HCT116 (cell line): ENCODE measurements around the gene MMGT1. TPM values are rescaled to one million over a fixed set of nuclear protein-coding genes. Genes with fewer than 3 reads are reported as not detected.

Experiments
- ATAC-seq: fragments of 200-7000 bp; cut with Tn5 transposase; 2 replicates; pipeline ENCODE4 v1.9.1; 2020; ENCODE audit warnings: mild to moderate bottlenecking, moderate library complexity
- BruUV-seq: library from RNA; stranded (reverse); fragments of 400-500 nt; replicated peaks from 2 replicates; lab custom pipeline; 2021; lab: Mats Ljungman, UMichigan
- CTCF ChIA-PET: fragments of 300-600 bp; sonication (Branson Sonifier 250); formaldehyde crosslinking; loops from one replicate; lab custom pipeline; 2021; ENCODE audit warnings: antibody characterized with exemption; lab: Charles Lee
- POLR2A ChIA-PET: fragments of 300-600, 350-600 bp; sonication (Branson Sonifier 250); formaldehyde crosslinking; loops from one replicate; lab custom pipeline; 2021; ENCODE audit warnings: antibody characterized with exemption; lab: Charles Lee
- RAD21 ChIA-PET, 2 experiments: fragments of 300-600 bp; sonication (Branson Sonifier 250); formaldehyde crosslinking; loops; one replicate each; lab custom pipeline; 2023; ENCODE audit warnings: low total read pairs in 2 of 2; ENCODE audit not compliant: uncharacterized antibody in 2 of 2, unreplicated experiment in 2 of 2, low non-redundant PET in 1 of 2; lab: Charles Lee
- DNase-seq: peaks from one replicate; pipeline ENCODE4 v3.0.0-alpha.2; 2010; ENCODE audit warnings: low read depth, low spot score
- H2AFZ ChIP-seq: fragments of 200-600 bp; shearing (Covaris generic), sonication (generic); 2 replicates; pipeline ENCODE4 v1.6.1; 2017; ENCODE audit warnings: low read depth, mixed run types, mixed read lengths, antibody characterized with exemption, low read length; ENCODE audit not compliant: poor library complexity, severe bottlenecking
- H3K27ac ChIP-seq: 2 replicates; pipeline ENCODE4 v1.5.1; 2012; ENCODE audit warnings: low read depth, low read length
- H3K27me3 ChIP-seq: fragments of 200-600 bp; sonication (generic); 2 replicates; pipeline ENCODE4 v1.6.1; 2016; ENCODE audit warnings: mixed run types, low read length, mixed read lengths; ENCODE audit not compliant: insufficient read depth
- H3K36me3 ChIP-seq, 2 experiments: fragments of 200-500 bp in 1 of 2; fragments of 200-600 bp in 1 of 2; sonication (Bioruptor generic) in 1 of 2; sonication (generic) in 1 of 2; 2 replicates each; pipeline versions ENCODE4 v1.5.1 to v1.6.1; 2014 to 2016; ENCODE audit warnings: low read length in 2 of 2, inconsistent platforms in 1 of 2, mixed read lengths in 1 of 2, mixed run types in 1 of 2; ENCODE audit not compliant: insufficient read depth in 2 of 2, control insufficient read depth in 1 of 2
- H3K4me1 ChIP-seq, 2 experiments: fragments of 200-600 bp in 1 of 2; sonication (generic) in 1 of 2; 2 replicates each; pipeline versions ENCODE4 v1.5.1 to v1.6.1; 2012 to 2017; ENCODE audit warnings: low read length in 2 of 2, inconsistent platforms in 1 of 2, mild to moderate bottlenecking in 1 of 2, mixed read lengths in 1 of 2, mixed run types in 1 of 2, moderate library complexity in 1 of 2; ENCODE audit not compliant: insufficient read depth in 2 of 2, control insufficient read depth in 1 of 2
- H3K4me2 ChIP-seq: fragments of 200-600 bp; sonication (generic); 2 replicates; pipeline ENCODE4 v1.6.1; 2017; ENCODE audit warnings: mixed run types, low read length, mixed read lengths
- H3K4me3 ChIP-seq, 2 experiments: fragments of 200-600 bp in 1 of 2; sonication (generic) in 1 of 2; replicated peaks in 1 of 2; 2 replicates each; pipeline ENCODE4 v1.5.1; 2011 to 2016; ENCODE audit warnings: low read length in 2 of 2, control low read depth in 1 of 2, low read depth in 1 of 2, mild to moderate bottlenecking in 1 of 2, mixed read lengths in 1 of 2, mixed run types in 1 of 2
- H3K79me2 ChIP-seq: fragments of 200-600 bp; sonication (generic); 2 replicates; pipeline ENCODE4 v1.6.1; 2017; ENCODE audit warnings: mild to moderate bottlenecking, mixed run types, low read length, moderate library complexity, mixed read lengths; ENCODE audit not compliant: insufficient read depth
- H3K9ac ChIP-seq: fragments of 200-600 bp; sonication (generic); 2 replicates; pipeline ENCODE4 v1.6.1; 2016; ENCODE audit warnings: low read length, mixed read lengths
- H3K9me2 ChIP-seq: fragments of 200-600 bp; sonication (generic), shearing (Covaris generic); 2 replicates; pipeline ENCODE4 v1.6.1; 2017; ENCODE audit warnings: mixed run types, mild to moderate bottlenecking, moderate library complexity; ENCODE audit not compliant: insufficient read depth
- H3K9me3 ChIP-seq, 2 experiments: fragments of 200-500 bp in 1 of 2; fragments of 200-600 bp in 1 of 2; sonication (Bioruptor generic) in 1 of 2; sonication (generic) in 1 of 2; 2 replicates each; pipeline ENCODE4 v1.6.1; 2014 to 2017; ENCODE audit warnings: low read length in 2 of 2, mixed read lengths in 2 of 2, inconsistent platforms in 1 of 2, low read depth in 1 of 2, mild to moderate bottlenecking in 1 of 2, mixed run types in 1 of 2, moderate library complexity in 1 of 2; ENCODE audit not compliant: control insufficient read depth in 1 of 2, insufficient read depth in 1 of 2
- H4K20me1 ChIP-seq: fragments of 200-600 bp; sonication (generic), shearing (Covaris generic); 2 replicates; pipeline ENCODE4 v1.6.1; 2017; ENCODE audit warnings: mixed run types, mild to moderate bottlenecking, moderate library complexity; ENCODE audit not compliant: insufficient read depth
- ATF3 ChIP-seq: IDR thresholded peaks from 2 replicates; pipeline ENCODE4 v1.6.1; 2012
- CBX3 ChIP-seq: IDR thresholded peaks from 2 replicates; pipeline ENCODE4 v1.6.1; 2012; ENCODE audit warnings: low read depth
- CEBPB ChIP-seq: IDR thresholded peaks from 2 replicates; pipeline ENCODE4 v1.6.1; 2012; ENCODE audit warnings: low read depth
- EGR1 ChIP-seq: IDR thresholded peaks from 2 replicates; pipeline ENCODE4 v1.6.1; 2012; ENCODE audit warnings: low read depth
- ELF1 ChIP-seq: IDR thresholded peaks from 2 replicates; pipeline ENCODE4 v1.6.1; 2012; ENCODE audit warnings: low read depth, borderline replicate concordance
- EZH2 ChIP-seq: fragments of 200-600 bp; sonication (generic); IDR thresholded peaks from 2 replicates; pipeline ENCODE4 v1.6.1; 2017; ENCODE audit warnings: antibody characterized with exemption, mixed run types
- EZH2phosphoT487 ChIP-seq: fragments of 200-600 bp; IDR thresholded peaks from 2 replicates; pipeline ENCODE4 v1.6.1; 2018; ENCODE audit warnings: antibody characterized with exemption, borderline replicate concordance
- FOSL1 ChIP-seq: IDR thresholded peaks from 2 replicates; pipeline ENCODE4 v1.6.1; 2012; ENCODE audit warnings: low read depth
- JUND ChIP-seq: IDR thresholded peaks from 2 replicates; pipeline ENCODE4 v1.6.1; 2012
- POLR2A ChIP-seq: IDR thresholded peaks from 2 replicates; pipeline ENCODE4 v1.7.0; 2011; ENCODE audit warnings: borderline replicate concordance; ENCODE audit not compliant: insufficient read depth, insufficient read length; ENCODE audit errors: extremely low read depth
- POLR2AphosphoS5 ChIP-seq: IDR thresholded peaks from 2 replicates; pipeline ENCODE4 v1.6.1; 2011; ENCODE audit warnings: mild to moderate bottlenecking, low read depth, low read length, moderate library complexity
- RAD21 ChIP-seq: IDR thresholded peaks from 2 replicates; pipeline ENCODE4 v1.6.1; 2012; ENCODE audit warnings: low read depth, mild to moderate bottlenecking
- REST ChIP-seq: IDR thresholded peaks from 2 replicates; pipeline ENCODE4 v1.6.1; 2012; ENCODE audit warnings: low read depth
- SIN3A ChIP-seq: IDR thresholded peaks from 2 replicates; pipeline ENCODE4 v1.6.1; 2012; ENCODE audit warnings: low read depth
- SP1 ChIP-seq: IDR thresholded peaks from 2 replicates; pipeline ENCODE4 v1.6.1; 2012; ENCODE audit warnings: low read depth
- SRF ChIP-seq: IDR thresholded peaks from 2 replicates; pipeline ENCODE4 v1.6.1; 2012; ENCODE audit warnings: low read depth
- TCF7L2 ChIP-seq: IDR thresholded peaks from 2 replicates; pipeline ENCODE4 v1.7.0; 2011; ENCODE audit warnings: borderline replicate concordance, inconsistent platforms; ENCODE audit not compliant: insufficient read depth, insufficient read length; ENCODE audit errors: extremely low read depth
- YY1 ChIP-seq: IDR thresholded peaks from 2 replicates; pipeline ENCODE4 v1.6.1; 2011; ENCODE audit warnings: low read length, low read depth, moderate library complexity, mild to moderate bottlenecking; ENCODE audit not compliant: insufficient replicate concordance; ENCODE audit errors: extremely low read depth
- ZBTB33 ChIP-seq: IDR thresholded peaks from 2 replicates; pipeline ENCODE4 v1.6.1; 2011; ENCODE audit warnings: mild to moderate bottlenecking, low read length, moderate library complexity; ENCODE audit not compliant: insufficient replicate concordance; ENCODE audit errors: extremely low read depth
- ZNF274 ChIP-seq: fragments of 200-500 bp; sonication (Bioruptor generic); IDR thresholded peaks from 2 replicates; pipeline ENCODE4 v1.6.1; 2014; ENCODE audit warnings: mild to moderate bottlenecking, low read depth, low read length, inconsistent platforms
- intact Hi-C: fragments of 100-400 bp; cut with micrococcal nuclease; formaldehyde crosslinking; loops from 2 replicates; pipeline ENCODE4 v1.10.0; 2022
- total RNA-seq: library from RNA; stranded (reverse); gene quantifications from one replicate; pipeline ENCODE4 v1.2.1, GENCODE V29; 2021; ENCODE audit not compliant: unreplicated experiment

Gene MMGT1
- total RNA-seq, 1 experiment from 2014 or later, result 23.2 TPM

GRCh38 chrX:135974279-135974856, 580 bp upstream of the MMGT1 start:
- no peak overlapping the region for H2AFZ ChIP-seq

More at GRCh38 chrX:135974279-135974856, 580 bp upstream of the MMGT1 start:
- no peak for TF ChIP-seq SRF
- no peak for TF ChIP-seq EZH2phosphoT487
- no peak for TF ChIP-seq ZBTB33
- no peak for TF ChIP-seq RAD21
- TF ChIP-seq TCF7L2, result no peak
- no peak for TF ChIP-seq EZH2
- no peak for TF ChIP-seq FOSL1
- no peak for TF ChIP-seq ZNF274
- TF ChIP-seq YY1, result no peak
- TF ChIP-seq POLR2AphosphoS5, result no peak
- TF ChIP-seq ELF1, result no peak
- no peak for TF ChIP-seq SP1
- TF ChIP-seq SIN3A, result no peak
- TF ChIP-seq REST, result no peak
- TF ChIP-seq JUND, result no peak
- no peak for TF ChIP-seq POLR2A
- TF ChIP-seq CEBPB, result no peak
- no peak for TF ChIP-seq CBX3
- TF ChIP-seq EGR1, result no peak
- TF ChIP-seq ATF3, result no peak
- Histone ChIP-seq H3K36me3 (no peaks in the 10 kb centered on the region), H3K4me1 (peaks cover 6 to 8% of the 10 kb centered on the region in 2 experiments; a peak in 3 of 4 replicates), H3K79me2 (peaks cover 27% of the 10 kb centered on the region), H3K27ac (no peak overlapping the region), H3K9me3 (no peaks in the 10 kb centered on the region), H3K9me2 (no peaks in the 10 kb centered on the region), H3K9ac (no peak overlapping the region), H3K4me2 (peak overlapping the region; percentile 33; the same call in 1 of the 2 replicates), H3K27me3 (no peaks in the 10 kb centered on the region), H4K20me1 (no peaks in the 10 kb centered on the region), H3K4me3 (0 out of 4 replicates have a peak overlapping the region, but pooled peaks of 1 of the 2 experiments have one; percentile 13)
- ChIA-PET CTCF (no interaction called here), RAD21 (no interaction called here), POLR2A (no interaction called here)
- no TSS peak for BruUV-seq
- peak; percentile 23; the same call in 1 of the 2 replicates for ATAC-seq
- intact Hi-C loops, result no loop called here
- peak; percentile 36 for DNase-seq
